Ascending aorta (tissue), 2 donors: ENCODE results near the gene CHD9. TPM values are rescaled to one million over a fixed set of nuclear protein-coding genes. Genes with fewer than 3 reads are reported as not detected.

Experiments used
- DNase-seq, 2 donors: peaks; one replicate each; pipeline ENCODE4 v3.0.0-alpha.2; 2019; ENCODE audit warnings: low spot score in 2 of 2
- H3K27ac ChIP-seq, 2 donors: fragments of 200-600 bp; sonication (generic); one replicate each; pipeline ENCODE4 v1.5.1; 2016 to 2017; ENCODE audit warnings: mild to moderate bottlenecking in 1 of 2
- H3K27me3 ChIP-seq: fragments of 200-600 bp; sonication (generic); one replicate; pipeline ENCODE4 v1.5.1; 2017
- H3K36me3 ChIP-seq, 2 donors: fragments of 200-600 bp; sonication (generic); one replicate each; pipeline ENCODE4 v1.5.1; 2016
- H3K4me1 ChIP-seq, 2 donors: fragments of 200-600 bp; sonication (generic); one replicate each; pipeline ENCODE4 v1.5.1; 2016 to 2017; ENCODE audit warnings: mild to moderate bottlenecking in 1 of 2
- H3K4me3 ChIP-seq, 2 donors: fragments of 200-600 bp; sonication (generic); one replicate each; pipeline ENCODE4 v1.5.1; 2016 to 2017; ENCODE audit warnings: mild to moderate bottlenecking in 1 of 2
- H3K9me3 ChIP-seq, 2 donors: fragments of 200-600 bp; sonication (generic); one replicate each; pipeline ENCODE4 v1.5.1; 2016
- intact Hi-C: fragments of 100-400 bp; cut with DNase I; formaldehyde crosslinking; loops from one replicate; pipeline ENCODE4 v1.15.1; 2023
- total RNA-seq: library from RNA; depleted of rRNA; stranded (reverse); fragments of >200 nt; gene quantifications from one replicate; pipeline ENCODE4 v1.1.0, GENCODE V29; 2016
- TF ChIP-seq, protein P1 (sequence below), 3 experiments: fragments of 200-600 bp in 2 of 3; fragments of 450-650 bp in 1 of 3; sonication (generic) in 2 of 3; IDR thresholded peaks; one replicate each; pipeline ENCODE4 v1.5.1; 2016 to 2019; ENCODE audit warnings: antibody characterized with exemption in 3 of 3, mild to moderate bottlenecking in 1 of 3, moderate library complexity in 1 of 3

CHD9 gene
- total RNA-seq, 1 donor from 2014 or later: 56.9 TPM

- peaks cover 19 to 39% of the 10 kb centered on the region in 2 donors for H3K4me1 ChIP-seq
- no peaks in the 10 kb centered on the region for H3K9me3 ChIP-seq
- no peak overlapping the region for H3K4me3 ChIP-seq
- H3K36me3 ChIP-seq: no peaks in the 10 kb centered on the region
- H3K27ac ChIP-seq: peak overlapping the region in 1 of 2 donors; percentile 80
- H3K27me3 ChIP-seq: no peaks in the 10 kb centered on the region
- intact Hi-C loops: loop anchor here (10.0 kb wide), 1 partner anchor 343 kb away; the partner anchor contains the start of gene RBL2
- TF ChIP-seq, protein P1, sequence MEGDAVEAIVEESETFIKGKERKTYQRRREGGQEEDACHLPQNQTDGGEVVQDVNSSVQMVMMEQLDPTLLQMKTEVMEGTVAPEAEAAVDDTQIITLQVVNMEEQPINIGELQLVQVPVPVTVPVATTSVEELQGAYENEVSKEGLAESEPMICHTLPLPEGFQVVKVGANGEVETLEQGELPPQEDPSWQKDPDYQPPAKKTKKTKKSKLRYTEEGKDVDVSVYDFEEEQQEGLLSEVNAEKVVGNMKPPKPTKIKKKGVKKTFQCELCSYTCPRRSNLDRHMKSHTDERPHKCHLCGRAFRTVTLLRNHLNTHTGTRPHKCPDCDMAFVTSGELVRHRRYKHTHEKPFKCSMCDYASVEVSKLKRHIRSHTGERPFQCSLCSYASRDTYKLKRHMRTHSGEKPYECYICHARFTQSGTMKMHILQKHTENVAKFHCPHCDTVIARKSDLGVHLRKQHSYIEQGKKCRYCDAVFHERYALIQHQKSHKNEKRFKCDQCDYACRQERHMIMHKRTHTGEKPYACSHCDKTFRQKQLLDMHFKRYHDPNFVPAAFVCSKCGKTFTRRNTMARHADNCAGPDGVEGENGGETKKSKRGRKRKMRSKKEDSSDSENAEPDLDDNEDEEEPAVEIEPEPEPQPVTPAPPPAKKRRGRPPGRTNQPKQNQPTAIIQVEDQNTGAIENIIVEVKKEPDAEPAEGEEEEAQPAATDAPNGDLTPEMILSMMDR (IDR thresholded peaks at IDR 0.05): no peak
- no peak for DNase-seq
These were observed 37.5 kb downstream of the CHD9 start for GRCh38 chr16:53092284-53092683.

DNA sequence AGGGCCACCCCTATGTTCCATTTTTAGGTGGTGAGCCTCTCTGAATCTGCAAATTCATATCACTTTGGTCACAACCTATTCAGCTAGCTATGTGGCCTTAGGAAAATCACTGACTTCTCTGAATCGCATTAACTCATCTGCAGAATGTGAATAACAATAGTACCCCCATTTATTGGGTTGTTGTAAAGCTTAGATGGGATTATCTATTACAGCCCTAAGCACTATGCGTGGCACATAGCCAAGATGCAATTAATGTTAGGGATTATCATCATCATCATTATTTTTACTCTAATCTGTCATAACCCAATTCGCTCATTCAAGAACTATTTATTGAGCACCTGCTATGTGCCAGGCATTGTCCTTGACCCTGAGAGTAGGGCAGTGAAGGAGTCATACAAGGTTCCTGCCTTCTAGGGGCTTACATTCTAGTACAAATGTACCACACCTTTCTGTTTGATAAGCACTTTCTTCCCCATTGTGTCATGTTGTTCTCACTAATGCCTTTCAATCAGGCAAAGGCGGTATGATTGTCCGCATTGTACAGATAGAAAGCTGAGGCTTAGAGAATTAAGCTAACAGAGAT lies 38.5 kb downstream of the CHD9 start:
- TF ChIP-seq, protein P1 (IDR thresholded peaks at IDR 0.05): no peak
- intact Hi-C loops: loop anchor here (10.0 kb wide), 1 partner anchor 342 kb away; the partner anchor contains the start of gene RBL2
- peak overlapping the region; percentile 3 to 5 for H3K27ac ChIP-seq

DNA sequence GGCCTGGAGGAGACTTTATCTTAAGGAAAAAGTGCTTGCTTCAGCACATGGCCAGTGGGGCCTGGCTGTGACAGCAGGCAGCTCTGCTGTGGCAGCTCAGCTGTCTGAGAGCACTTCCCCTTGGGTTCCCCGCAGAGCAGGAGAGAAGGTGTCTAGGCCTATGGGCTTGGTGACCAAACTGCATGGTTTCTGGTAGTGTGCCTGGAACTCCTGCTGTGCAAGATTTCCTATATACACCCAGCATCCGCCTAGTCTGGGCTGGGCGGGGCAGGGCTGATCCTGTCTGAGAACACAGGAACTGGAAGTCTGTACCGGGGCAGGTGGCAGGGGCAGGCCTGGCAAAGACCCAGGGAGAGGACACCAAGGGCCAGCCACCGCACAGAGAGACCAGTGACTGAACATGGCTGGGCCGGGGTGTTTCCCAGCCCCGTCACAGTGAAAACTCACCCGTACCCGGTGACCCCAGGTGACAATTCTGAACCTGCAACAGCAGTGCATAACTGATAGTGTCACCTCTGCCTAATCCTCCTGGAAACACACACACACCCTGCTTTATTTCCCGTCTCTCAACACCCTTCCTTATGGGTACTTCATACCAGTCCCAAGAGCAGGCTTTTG lies 39.3 kb downstream of the CHD9 start:
- Histone ChIP-seq H3K4me3 (no peak overlapping the region), H3K27me3 (no peaks in the 10 kb centered on the region), H3K27ac (peak overlapping the region; percentile 3 to 5), H3K9me3 (no peaks in the 10 kb centered on the region), H3K4me1 (peaks cover 18 to 48% of the 10 kb centered on the region in 2 donors), H3K36me3 (no peaks in the 10 kb centered on the region)
- TF ChIP-seq, protein P1 (IDR thresholded peaks at IDR 0.05): no peak
- peak in 1 of 2 donors; percentile 77 for DNase-seq
- intact Hi-C loops: loop anchor here (10.0 kb wide), 1 partner anchor 341 kb away; the partner anchor contains the start of gene RBL2

More for the DNA sequence above, 38.5 kb downstream of the CHD9 start:
- H3K4me3 ChIP-seq: no peak overlapping the region
- peaks cover 19 to 45% of the 10 kb centered on the region in 2 donors for H3K4me1 ChIP-seq
- H3K27me3 ChIP-seq: no peaks in the 10 kb centered on the region
- DNase-seq: no peak
- H3K36me3 ChIP-seq: no peaks in the 10 kb centered on the region
- no peaks in the 10 kb centered on the region for H3K9me3 ChIP-seq

- H3K27me3 ChIP-seq: no peaks in the 10 kb centered on the region
- intact Hi-C loops: loop anchor here (10.0 kb wide), 1 partner anchor 338 kb away; the partner anchor contains the start of gene RBL2
- H3K9me3 ChIP-seq: no peaks in the 10 kb centered on the region
- no peak overlapping the region for H3K4me3 ChIP-seq
- H3K27ac ChIP-seq: peak overlapping the region in 1 of 2 donors; percentile 93
- H3K4me1 ChIP-seq: peaks cover 6 to 32% of the 10 kb centered on the region in 2 donors
- no peak for DNase-seq
- TF ChIP-seq, protein P1 (IDR thresholded peaks at IDR 0.05): no peak
- H3K36me3 ChIP-seq: no peaks in the 10 kb centered on the region
These were observed 42.4 kb downstream of the CHD9 start for GRCh38 chr16:53097190-53097589.

DNA sequence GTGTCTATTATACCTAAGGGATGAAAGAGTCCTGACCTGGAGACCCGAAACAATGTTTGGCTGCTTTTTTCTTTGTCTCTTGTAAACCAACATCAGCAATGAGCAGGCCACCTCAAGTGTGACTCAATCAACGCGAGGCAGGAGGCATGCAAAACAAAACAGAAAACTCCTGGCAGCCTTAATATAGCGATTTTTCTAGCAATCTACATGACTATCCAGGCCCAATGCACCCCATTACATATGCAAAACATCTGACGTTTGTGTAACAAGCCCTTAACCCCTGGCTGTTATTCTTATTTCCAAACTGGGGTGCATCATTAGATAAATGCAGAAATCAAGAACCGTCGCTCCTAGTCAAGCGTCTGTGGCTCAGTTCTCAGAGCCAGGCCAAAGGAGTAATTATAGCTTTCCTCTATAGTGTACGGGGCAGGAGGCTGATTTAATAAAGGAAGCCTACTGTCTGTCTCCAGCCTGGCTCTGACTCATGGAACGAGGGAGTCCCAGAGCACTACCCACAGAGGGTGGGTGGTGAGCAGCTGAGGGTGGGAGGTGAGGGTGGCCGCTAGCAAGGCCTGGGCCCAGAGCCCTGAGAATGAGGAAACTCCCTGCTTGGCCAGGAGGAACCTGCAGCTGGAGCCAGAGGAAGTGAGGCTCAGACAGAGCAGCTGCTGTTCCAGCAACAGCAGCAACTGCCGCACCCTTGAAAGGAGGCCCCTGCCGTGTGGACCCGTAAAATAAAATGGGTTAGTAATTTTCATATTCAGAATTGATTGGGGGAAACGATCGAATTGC lies 43.9 kb downstream of the CHD9 start:
- intact Hi-C loops: loop anchor here (1.0 to 10.0 kb wide), 4 partner anchors 7 to 336 kb away; partner anchors contain the start of genes CHD9 and RBL2
- Histone ChIP-seq H3K27ac (peak overlapping the region; percentile 93 to 94), H3K9me3 (no peaks in the 10 kb centered on the region), H3K4me3 (peak overlapping the region; percentile 52 to 61), H3K27me3 (no peaks in the 10 kb centered on the region), H3K4me1 (peaks cover 5 to 27% of the 10 kb centered on the region in 2 donors), H3K36me3 (no peaks in the 10 kb centered on the region)
- TF ChIP-seq, protein P1 (IDR thresholded peaks at IDR 0.05): no peak
- peak; percentile 71 to 95 for DNase-seq
